Activated CD4-positive, alpha-beta T cell treated with anti-CD3 and anti-CD28 coated beads for 36 hours (primary cell): ENCODE results near the gene KRTAP3-3. TPM values are rescaled to one million over a fixed set of nuclear protein-coding genes. Genes with fewer than 3 reads are reported as not detected.
A peak's percentile ranks its signal among the peaks of the same experiment; 100 is the strongest.

ENCODE experiments used
- ATAC-seq: fragments of 200-7000 bp; cut with Tn5 transposase; one replicate; pipeline ENCODE4 v1.10.0; 2021; ENCODE audit warnings: mild to moderate bottlenecking, moderate library complexity
- CTCF ChIA-PET: fragments of 350-600 bp; sonication (Branson Sonifier 250); formaldehyde crosslinking; loops from one replicate; lab custom pipeline; 2021; ENCODE audit warnings: antibody characterized with exemption; lab: Charles Lee
- POLR2A ChIA-PET: fragments of 350-600 bp; sonication (Branson Sonifier 250); formaldehyde crosslinking; loops from one replicate; lab custom pipeline; 2021; ENCODE audit warnings: antibody characterized with exemption, inconsistent platforms; lab: Charles Lee
- DNase-seq: peaks from one replicate; pipeline ENCODE4 v3.0.0-alpha.2; 2020
- H3K27ac Mint-ChIP-seq: one replicate; pipeline ENCODE4 v1.8.0; 2021; ENCODE audit warnings: mixed read lengths
- H3K27me3 Mint-ChIP-seq: one replicate; pipeline ENCODE4 v1.8.0; 2021; ENCODE audit warnings: mixed read lengths
- H3K36me3 Mint-ChIP-seq: one replicate; pipeline ENCODE4 v1.8.0; 2021; ENCODE audit warnings: low read depth, mixed read lengths
- H3K4me1 Mint-ChIP-seq: one replicate; pipeline ENCODE4 v1.8.0; 2021; ENCODE audit warnings: mixed read lengths
- H3K4me3 Mint-ChIP-seq: one replicate; pipeline ENCODE4 v1.8.0; 2021; ENCODE audit warnings: mild to moderate bottlenecking, moderate library complexity, mixed read lengths
- H3K9me3 Mint-ChIP-seq: one replicate; pipeline ENCODE4 v1.8.0; 2021; ENCODE audit warnings: low read depth, mixed read lengths
- intact Hi-C, 2 experiments: fragments of 100-400 bp; cut with DNase I in 1 of 2; cut with micrococcal nuclease in 1 of 2; formaldehyde crosslinking; loops; one replicate each; pipeline versions ENCODE4 v1.14.2 to v1.15.1; 2022 to 2024; cut with DNase I, micrococcal nuclease
- total RNA-seq, 2 experiments: library from RNA; stranded (reverse); gene quantifications; one replicate each; pipeline ENCODE4 v1.2.3, GENCODE V29; 2021

The KRTAP3-3 gene
- total RNA-seq, 2 experiments from 2014 or later, result not detected

GRCh38 chr17:40980117-40980516, 13.8 kb downstream of the KRTAP3-3 start:
- Mint-ChIP-seq H3K36me3 (no peaks in the 10 kb centered on the region), H3K27me3 (peaks cover 16% of the 10 kb centered on the region), H3K9me3 (no peaks in the 10 kb centered on the region), H3K4me1 (no peaks in the 10 kb centered on the region), H3K4me3 (no peak overlapping the region), H3K27ac (no peak overlapping the region)
- ChIA-PET CTCF (interaction anchor here (0.6 to 1.0 kb wide), 3 partner anchors 16 to 839 kb away, joined by 3 read pairs; no protein-coding TSS in a partner anchor), POLR2A (no interaction called here)
- DNase-seq (no peak), ATAC-seq (no peak)
- intact Hi-C loops, result no loop called here

DNA sequence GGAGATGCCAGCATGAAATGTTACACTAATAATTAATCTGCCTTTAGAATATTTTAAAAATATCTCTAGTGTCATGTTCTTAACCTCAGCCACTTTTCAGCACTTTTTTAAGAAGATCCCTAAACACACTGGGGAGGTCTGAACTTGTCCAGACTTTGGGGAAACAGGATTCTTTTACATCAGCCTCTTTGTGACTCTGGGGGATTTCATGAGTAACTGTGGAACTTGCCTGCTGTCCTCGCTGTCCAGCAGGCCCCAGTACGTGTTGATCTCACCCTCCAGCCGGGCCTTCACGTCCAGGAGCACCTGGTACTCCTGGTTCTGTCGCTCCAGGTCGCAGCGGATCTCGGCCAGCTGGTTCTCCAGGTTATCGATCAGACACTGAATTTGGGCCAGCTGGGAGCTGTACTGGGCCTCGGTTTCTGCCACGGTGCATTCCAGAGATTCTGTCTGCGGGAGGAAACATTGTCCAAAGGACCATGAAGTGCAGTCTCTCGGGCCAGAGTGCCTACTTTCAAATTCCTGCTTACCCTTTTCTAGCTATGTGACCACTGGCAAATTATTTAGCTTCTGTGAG, 15.3 kb downstream of the KRTAP3-3 start:
- CTCF ChIA-PET, result no interaction called here
- intact Hi-C loops, result no loop called here
- H3K9me3 Mint-ChIP-seq, result no peaks in the 10 kb centered on the region
- H3K36me3 Mint-ChIP-seq, result no peaks in the 10 kb centered on the region
- POLR2A ChIA-PET, result no interaction called here
- no peak overlapping the region for H3K27ac Mint-ChIP-seq
- ATAC-seq (no peak), DNase-seq (no peak)
- H3K4me3 Mint-ChIP-seq, result no peak overlapping the region
- H3K4me1 Mint-ChIP-seq, result no peaks in the 10 kb centered on the region
- peaks cover 14% of the 10 kb centered on the region for H3K27me3 Mint-ChIP-seq

DNA sequence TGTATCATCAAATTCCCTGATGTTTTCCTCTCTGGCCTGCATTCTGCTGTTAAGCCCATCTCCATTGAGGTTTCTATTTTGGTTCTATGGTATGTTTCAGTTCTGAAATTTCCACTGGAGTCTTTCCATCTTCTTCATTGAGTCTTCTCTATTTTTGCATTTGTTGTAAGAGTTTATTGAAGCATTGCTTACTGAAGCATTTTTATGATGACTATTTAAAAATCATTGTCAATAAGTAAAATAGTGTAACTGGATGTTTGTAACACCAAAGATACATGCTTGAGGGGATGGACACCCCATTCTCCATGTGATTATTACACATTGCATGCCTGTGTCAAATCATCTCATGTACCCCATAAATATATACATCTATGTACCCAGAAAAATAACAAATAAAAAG, 18.4 kb downstream of the KRTAP3-3 start:
- DNase-seq (no peak), ATAC-seq (no peak)
- peaks cover 11% of the 10 kb centered on the region for H3K27me3 Mint-ChIP-seq
- H3K36me3 Mint-ChIP-seq, result no peaks in the 10 kb centered on the region
- intact Hi-C loops, result no loop called here
- no peaks in the 10 kb centered on the region for H3K4me1 Mint-ChIP-seq
- CTCF ChIA-PET, result no interaction called here
- no peaks in the 10 kb centered on the region for H3K9me3 Mint-ChIP-seq
- no peak overlapping the region for H3K4me3 Mint-ChIP-seq
- no peak overlapping the region for H3K27ac Mint-ChIP-seq
- POLR2A ChIA-PET, result no interaction called here

DNA sequence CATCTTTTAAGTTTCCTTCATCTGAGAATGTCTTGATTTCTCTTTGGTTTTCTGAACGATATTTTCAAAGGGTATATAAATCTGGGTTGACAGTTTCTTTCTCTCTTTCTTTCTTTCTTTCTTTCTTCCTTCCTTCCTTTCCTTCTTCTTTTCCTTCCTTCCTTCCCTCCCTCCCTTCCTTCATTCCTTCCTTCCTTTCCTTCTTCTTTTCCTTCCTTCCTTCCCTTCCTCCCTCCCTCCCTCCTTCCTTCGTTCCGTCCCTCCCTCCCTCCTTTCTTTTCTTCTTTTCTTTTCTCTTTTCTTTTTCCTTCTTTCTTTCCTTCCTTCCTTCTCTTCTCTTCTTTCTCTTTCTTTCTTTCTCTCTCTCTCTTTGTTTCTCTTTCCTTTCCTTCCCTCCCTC, 19.6 kb downstream of the KRTAP3-3 start:
- ChIA-PET CTCF (no interaction called here), POLR2A (no interaction called here)
- H3K36me3 Mint-ChIP-seq, result no peaks in the 10 kb centered on the region
- ATAC-seq (no peak), DNase-seq (no peak)
- intact Hi-C loops, result no loop called here
- H3K27ac Mint-ChIP-seq, result no peak overlapping the region
- H3K4me3 Mint-ChIP-seq, result no peak overlapping the region
- peaks cover 8% of the 10 kb centered on the region for H3K27me3 Mint-ChIP-seq
- no peaks in the 10 kb centered on the region for H3K4me1 Mint-ChIP-seq
- no peaks in the 10 kb centered on the region for H3K9me3 Mint-ChIP-seq

DNA sequence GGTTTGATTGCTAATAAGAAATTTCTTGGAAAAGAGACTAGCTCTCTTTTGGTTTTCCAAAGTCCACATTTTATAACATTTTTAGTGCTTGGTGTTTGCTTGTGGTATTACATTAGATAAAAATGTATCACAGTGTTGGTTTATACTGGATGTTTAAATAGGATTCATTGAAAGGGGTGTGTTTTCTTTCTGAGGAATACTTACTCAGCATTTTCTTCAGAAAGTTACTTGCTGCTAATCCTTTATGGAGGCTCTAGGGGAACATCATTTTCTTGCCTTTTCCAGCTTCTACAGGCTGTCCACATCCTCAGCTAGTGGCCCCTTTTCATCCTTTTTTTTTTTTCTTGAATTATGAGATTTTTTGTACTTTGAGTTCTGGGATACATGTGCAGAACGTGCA, 26.4 kb downstream of the KRTAP3-3 start:
- Mint-ChIP-seq H3K9me3 (no peaks in the 10 kb centered on the region), H3K27ac (no peak overlapping the region), H3K4me3 (no peak overlapping the region), H3K27me3 (peaks cover 7% of the 10 kb centered on the region), H3K36me3 (no peaks in the 10 kb centered on the region), H3K4me1 (peaks cover 4% of the 10 kb centered on the region)
- DNase-seq (no peak), ATAC-seq (no peak)
- ChIA-PET POLR2A (no interaction called here), CTCF (no interaction called here)
- intact Hi-C loops, result no loop called here

DNA sequence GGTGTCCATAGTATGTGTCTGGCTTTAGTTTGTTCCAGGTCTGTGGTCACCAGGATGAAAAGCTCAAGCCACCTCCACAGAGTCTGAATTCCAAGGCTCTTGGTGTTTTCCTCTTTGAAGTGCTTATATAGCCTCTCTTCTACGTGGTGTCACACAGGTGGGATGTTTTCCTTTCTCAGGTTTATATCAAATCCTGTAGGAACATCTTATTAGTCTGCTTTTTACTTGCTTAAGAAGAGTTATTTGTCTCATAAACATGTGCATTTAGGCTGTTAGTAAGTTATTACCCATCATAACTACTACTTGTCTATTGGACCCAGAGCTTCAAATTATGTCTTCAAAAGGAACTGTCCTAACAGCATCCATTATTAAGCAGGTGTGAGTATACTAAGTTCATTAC, 27.1 kb downstream of the KRTAP3-3 start, which contains the start of gene KRT39:
TSS of gene KRT39 (minus strand) at position 101 of the 400 bp plus-strand sequence. CDS start at position 9, 92 bp downstream.
- no peak for DNase-seq
- no peak for ATAC-seq
- ChIA-PET POLR2A (no interaction called here), CTCF (interaction anchor here (0.9 kb wide), 1 partner anchor 30 kb away, joined by 3 read pairs; no protein-coding TSS in a partner anchor)
- H3K27ac Mint-ChIP-seq, result no peak within 1 kb of the TSS
- H3K9me3 Mint-ChIP-seq, result no peaks in the 10 kb centered on the region
- H3K4me1 Mint-ChIP-seq, result peaks cover 4% of the 10 kb centered on the region
- no peaks in the 10 kb centered on the region for H3K36me3 Mint-ChIP-seq
- peaks cover 7% of the 10 kb centered on the region for H3K27me3 Mint-ChIP-seq
- intact Hi-C loops, result no loop called here
- no peak within 1 kb of the TSS for H3K4me3 Mint-ChIP-seq

DNA sequence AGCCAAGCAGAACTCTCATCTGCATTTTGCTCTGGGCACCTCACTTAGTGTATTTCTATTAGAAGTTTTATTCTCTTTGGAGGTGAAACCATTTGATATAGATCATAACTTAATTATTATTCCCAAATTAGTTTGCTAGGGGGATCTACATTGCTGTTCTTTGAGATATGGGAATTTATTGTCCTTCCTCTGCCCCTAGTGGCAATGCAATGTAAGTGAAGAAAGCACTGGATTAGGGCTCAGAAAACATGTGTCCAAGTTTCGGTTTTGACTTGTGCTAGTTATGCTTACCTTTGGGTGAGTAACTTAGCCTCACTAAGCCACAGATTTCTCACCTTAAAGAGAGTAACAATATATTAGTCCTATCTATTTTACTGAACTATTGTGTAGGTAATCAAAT, 30.1 kb downstream of the KRTAP3-3 start:
- Mint-ChIP-seq H3K9me3 (no peaks in the 10 kb centered on the region), H3K27ac (no peak overlapping the region), H3K4me1 (peaks cover 7% of the 10 kb centered on the region), H3K4me3 (no peak overlapping the region), H3K36me3 (no peaks in the 10 kb centered on the region), H3K27me3 (peaks cover 9% of the 10 kb centered on the region)
- intact Hi-C loops, result no loop called here
- ChIA-PET CTCF (interaction anchor here (0.7 to 1.2 kb wide), 5 partner anchors 8 to 718 kb away, joined by 3 to 5 read pairs (median 3); no protein-coding TSS in a partner anchor), POLR2A (no interaction called here)
- peak; percentile 57 for ATAC-seq
- no peak for DNase-seq

DNA sequence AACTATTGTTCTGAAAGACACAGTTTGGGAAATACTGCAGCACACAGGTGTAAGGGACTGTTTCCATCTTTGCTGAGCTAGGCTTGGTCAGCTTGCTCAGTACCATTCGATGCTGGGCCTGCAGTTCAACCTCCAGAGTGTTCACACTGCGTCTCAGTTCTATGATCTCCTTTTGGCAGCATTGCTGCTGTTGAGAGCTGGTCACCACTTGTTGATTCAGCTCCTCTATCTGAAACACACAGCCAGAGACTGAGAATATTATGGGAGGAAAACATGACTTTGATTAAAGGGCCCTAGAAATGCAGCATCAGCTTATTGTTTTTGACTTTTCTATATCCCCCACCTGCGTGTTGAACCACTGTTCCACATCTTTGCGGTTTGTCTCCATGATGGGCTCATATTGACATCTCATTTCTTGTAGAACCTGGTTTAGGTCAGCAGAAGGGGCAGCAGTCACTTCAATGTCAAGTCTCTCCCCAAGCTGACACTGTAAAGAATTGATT, 31.9 kb downstream of the KRTAP3-3 start:
- Mint-ChIP-seq H3K9me3 (no peaks in the 10 kb centered on the region), H3K27ac (no peak overlapping the region), H3K36me3 (no peaks in the 10 kb centered on the region), H3K4me3 (no peak overlapping the region), H3K4me1 (peaks cover 7% of the 10 kb centered on the region), H3K27me3 (peaks cover 5% of the 10 kb centered on the region)
- ChIA-PET POLR2A (interaction anchor here (0.5 kb wide), 1 partner anchor 369 kb away, joined by 3 read pairs; no protein-coding TSS in a partner anchor), CTCF (interaction anchor here (0.7 to 1.5 kb wide), 6 partner anchors 10 to 408 kb away, joined by 3 to 5 read pairs (median 3); partner anchors contain the start of gene KRT33B)
- ATAC-seq (no peak), DNase-seq (no peak)
- intact Hi-C loops, result no loop called here

DNA sequence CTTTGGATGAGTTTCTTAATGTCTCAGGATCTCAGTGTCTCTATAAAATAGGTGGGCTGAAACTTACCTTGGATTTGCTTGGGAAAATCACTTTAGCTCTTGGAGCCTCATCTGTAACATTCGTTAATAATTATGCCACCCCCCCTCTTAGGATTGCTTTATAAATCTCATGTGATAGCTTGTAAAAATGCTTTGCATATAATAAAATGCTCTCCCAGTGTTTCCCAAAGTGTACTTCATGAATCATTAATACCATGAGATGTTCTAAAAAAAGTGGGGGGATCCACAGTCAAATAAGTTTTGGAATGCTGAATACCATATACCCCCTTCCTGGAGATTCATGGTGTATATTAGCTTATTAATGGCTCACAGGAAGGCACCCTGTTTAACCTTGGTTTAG, 32.4 kb downstream of the KRTAP3-3 start:
- ChIA-PET POLR2A (interaction anchor here (0.5 kb wide), 1 partner anchor 370 kb away, joined by 3 read pairs; no protein-coding TSS in a partner anchor), CTCF (interaction anchor here (0.7 to 1.5 kb wide), 5 partner anchors 9 to 408 kb away, joined by 3 to 5 read pairs (median 3); partner anchors contain the start of gene KRT33B)
- ATAC-seq (no peak), DNase-seq (no peak)
- H3K36me3 Mint-ChIP-seq, result no peaks in the 10 kb centered on the region
- no peaks in the 10 kb centered on the region for H3K9me3 Mint-ChIP-seq
- no peak overlapping the region for H3K4me3 Mint-ChIP-seq
- intact Hi-C loops, result no loop called here
- H3K27me3 Mint-ChIP-seq, result peaks cover 5% of the 10 kb centered on the region
- no peak overlapping the region for H3K27ac Mint-ChIP-seq
- peaks cover 7% of the 10 kb centered on the region for H3K4me1 Mint-ChIP-seq

- peaks cover 7% of the 10 kb centered on the region for H3K27me3 Mint-ChIP-seq
- H3K4me3 Mint-ChIP-seq, result no peak overlapping the region
- DNase-seq (no peak), ATAC-seq (no peak)
- H3K27ac Mint-ChIP-seq, result no peak overlapping the region
- no peaks in the 10 kb centered on the region for H3K36me3 Mint-ChIP-seq
- H3K4me1 Mint-ChIP-seq, result peaks cover 7% of the 10 kb centered on the region
- intact Hi-C loops, result no loop called here
- POLR2A ChIA-PET, result no interaction called here
- H3K9me3 Mint-ChIP-seq, result no peaks in the 10 kb centered on the region
- CTCF ChIA-PET, result interaction anchor here (0.7 kb wide), 1 partner anchor 139 kb away, joined by 3 read pairs; no protein-coding TSS in a partner anchor
Measured at GRCh38 chr17:40960144-40960543, 33.8 kb downstream of the KRTAP3-3 start.

GRCh38 chr17:40958086-40958953, 35.6 kb downstream of the KRTAP3-3 start:
- no peaks in the 10 kb centered on the region for H3K9me3 Mint-ChIP-seq
- no peaks in the 10 kb centered on the region for H3K36me3 Mint-ChIP-seq
- ATAC-seq (no peak), DNase-seq (no peak)
- H3K4me1 Mint-ChIP-seq, result peaks cover 2% of the 10 kb centered on the region
- H3K27ac Mint-ChIP-seq, result no peak overlapping the region
- intact Hi-C loops, result no loop called here
- H3K27me3 Mint-ChIP-seq, result peaks cover 12% of the 10 kb centered on the region
- CTCF ChIA-PET, result interaction anchor here (0.6 kb wide), 1 partner anchor 133 kb away, joined by 5 read pairs; no protein-coding TSS in a partner anchor
- POLR2A ChIA-PET, result no interaction called here
- no peak overlapping the region for H3K4me3 Mint-ChIP-seq
